Hippocampal formation (tissue), 2 donors: ENCODE results near the gene CDC42SE2.

Source experiments
- DNase-seq, 2 donors: peaks; one replicate each; lab custom pipeline; 2025; lab: John Stamatoyannopoulos, UW

The CDC42SE2 gene

DNA sequence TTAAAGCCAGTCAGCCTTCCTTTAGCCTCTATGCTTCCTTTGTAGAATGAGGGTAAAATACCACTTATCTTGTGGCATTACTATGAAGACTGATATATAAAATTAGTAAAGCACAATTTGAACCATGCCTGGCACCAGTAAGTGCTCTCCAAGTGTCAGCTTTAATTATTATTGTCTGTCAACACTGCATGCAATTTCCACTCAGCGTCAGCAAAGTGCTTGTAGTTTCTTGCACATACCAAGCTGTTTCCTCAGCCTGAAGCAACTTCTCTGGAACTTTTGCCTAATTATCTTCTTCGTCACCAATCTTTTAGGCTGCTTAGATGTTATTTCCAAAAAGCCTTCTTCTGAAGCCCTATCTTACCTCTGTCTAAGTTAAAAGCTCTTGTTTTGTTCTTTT is 177.3 kb downstream of the CDC42SE2 start:
- no peak for DNase-seq
